Pancreas (tissue), 10 donors: ENCODE measurements around the gene CINP. TPM values are rescaled to one million over a fixed set of nuclear protein-coding genes. Genes with fewer than 3 reads are reported as not detected.
"Not testable (repeated sequence)": the region's sequence is repeated elsewhere in the genome, so short reads cannot be mapped to it uniquely, and the experiment has no call there.

ENCODE experiments used
- ATAC-seq, 4 donors: fragments of 200-7000 bp; cut with Tn5 transposase; one replicate each; pipeline versions ENCODE4 v1.8.0 to v1.9.1; 2020; ENCODE audit warnings: mild to moderate bottlenecking in 4 of 4, moderate library complexity in 4 of 4
- DNase-seq, 6 donors: peaks; one replicate each; pipeline ENCODE4 v3.0.0-alpha.2; 2020
- FAIRE-seq: peaks from 2 replicates; lab custom pipeline; 2012; peaks lifted over from hg19 to GRCh38; lab: Jason Lieb, UNC
- H3K27ac ChIP-seq, 4 donors: fragments of 200-600 bp; sonication (generic); 1 replicate in 3 of 4; 2 replicates in 1 of 4; pipeline versions ENCODE4 v1.5.0 to v1.8.0; 2020
- H3K27me3 ChIP-seq, 4 donors: fragments of 200-600 bp; one replicate each; pipeline ENCODE4 v1.8.0; 2021
- H3K36me3 ChIP-seq, 3 donors: fragments of 200-600 bp; sonication (generic) in 1 of 3; one replicate each; pipeline versions ENCODE4 v1.5.0 to v1.8.0; 2020 to 2021
- H3K4me1 ChIP-seq, 3 donors: fragments of 200-600 bp; one replicate each; pipeline ENCODE4 v1.8.0; 2021
- H3K4me3 ChIP-seq, 4 donors: fragments of 200-600 bp; sonication (generic) in 2 of 4; one replicate each; pipeline versions ENCODE4 v1.5.0 to v1.8.0; 2020 to 2021
- H3K9me3 ChIP-seq, 4 donors: fragments of 200-600 bp; one replicate each; pipeline ENCODE4 v1.8.0; 2021
- WGBS, 2 donors: extraction: QIAGEN DNeasy Blood & Tissue Kit; methylation state at CpG; one replicate each; pipeline ENCODE4 v1.1.7; 2013; 5-methylcytosine and 5-hydroxymethylcytosine counted together
- intact Hi-C, 3 donors: fragments of 100-400 bp; cut with DNase I; formaldehyde crosslinking; loops; one replicate each; pipeline versions ENCODE4 v1.11.1 to v1.14.2; 2022
- polyA plus RNA-seq, 2 donors: library from polyadenylated mRNA; stranded (reverse); fragments of 200-250 nt; gene quantifications; one replicate each; pipeline ENCODE4 v1.2.3, GENCODE V29; 2013
- total RNA-seq, 6 donors: library from RNA; stranded (reverse); fragmentation: NEBNext Ultra II Directional in 4 of 6; extraction: Animal tissue kit (Norgen Biotek cat#: 25700) in 4 of 6; gene quantifications; one replicate each; pipeline versions ENCODE4 v1.2.1 to v1.2.4, GENCODE V29; 2021 to 2023
- TF ChIP-seq, protein P1 (sequence below), 4 donors: fragments of 200-600 bp; sonication (generic) in 3 of 4; IDR thresholded peaks; one replicate each; pipeline versions ENCODE4 v1.5.0 to v1.8.0; 2021; ENCODE audit warnings: antibody characterized with exemption in 4 of 4
- donor health status: healthy with polysubstance abuse.
- donor health status: DM: no; HTN: no; CAD: no; lungs with moderate emphysema.
- donor health status: DM: no; HTN: no; CAD: no.
- donor health status: control.
- donor health status: control.
- donor health status: Bipolar disorder and iron deficiency.
- donor health status: DM: yes; HTN: yes; CAD: no.
- donor health status: DM: no; HTN: no; CAD: no.
- donor health status: DM: no; HTN: no; CAD: no.
- donor health status: DM: yes; HTN: yes; CAD: no.

CINP gene
- total and polyA plus RNA-seq, 8 donors: 19.5 to 26.4 (median 24.9) TPM

DNA sequence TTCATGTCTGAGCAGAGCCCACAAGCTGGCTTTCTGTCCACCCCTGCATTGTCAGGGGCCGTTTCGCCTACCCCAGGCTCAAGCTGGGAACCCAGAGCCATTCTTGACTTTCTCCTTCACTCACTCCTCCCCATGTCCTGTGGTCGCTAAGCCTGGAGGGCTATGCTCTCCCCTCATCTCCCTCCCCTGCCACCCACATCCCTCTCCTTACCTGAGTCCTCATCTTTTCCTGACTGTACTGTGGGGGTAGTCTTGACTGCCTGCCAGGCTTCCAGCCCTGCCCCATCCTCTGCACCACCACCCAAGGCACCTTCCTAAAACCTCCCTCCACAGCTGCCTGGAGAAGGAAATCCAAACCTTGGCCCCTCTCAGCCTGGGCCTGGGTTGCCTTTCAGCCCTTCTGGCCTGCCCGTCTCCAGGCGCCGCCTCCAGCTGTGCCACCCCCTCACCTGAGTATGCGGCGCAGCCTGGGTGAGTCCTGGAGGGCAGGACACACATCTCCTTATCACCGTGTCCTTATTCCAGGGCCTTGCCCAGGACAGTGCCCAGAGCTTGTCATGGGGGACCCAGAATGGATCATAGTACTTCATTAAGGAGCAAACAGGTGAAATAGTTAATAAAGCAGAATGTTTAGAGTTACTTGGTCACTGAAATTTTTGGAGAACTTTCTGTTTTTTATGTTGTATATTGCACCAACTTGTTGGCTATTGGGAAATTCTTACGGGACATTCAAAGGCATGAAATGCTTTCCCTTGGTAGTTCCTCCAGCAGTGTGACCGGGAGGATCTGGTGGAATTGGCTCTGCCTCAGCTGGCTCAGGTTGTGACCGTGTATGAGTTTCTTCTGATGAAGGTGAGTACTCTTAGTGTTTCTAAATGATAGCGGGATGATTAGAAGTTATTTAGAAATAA lies 28.6 kb downstream of the CINP start:
- WGBS, 2 donors: 93 to 95% methylated on average over 13 of the region's 13 CpGs
- ATAC-seq: no peak
- intact Hi-C loops: no loop called here
- Histone ChIP-seq H3K27me3 (no peaks in the 10 kb centered on the region), H3K27ac (no peak overlapping the region), H3K4me1 (no peaks in the 10 kb centered on the region), H3K4me3 (no peak overlapping the region), H3K9me3 (no peaks in the 10 kb centered on the region), H3K36me3 (peaks cover 0 to 17% (median 0%) of the 10 kb centered on the region in 3 donors)
- no peak for FAIRE-seq
- DNase-seq: peak in 2 of 6 donors; percentile 14 to 43
- TF ChIP-seq, protein P1, sequence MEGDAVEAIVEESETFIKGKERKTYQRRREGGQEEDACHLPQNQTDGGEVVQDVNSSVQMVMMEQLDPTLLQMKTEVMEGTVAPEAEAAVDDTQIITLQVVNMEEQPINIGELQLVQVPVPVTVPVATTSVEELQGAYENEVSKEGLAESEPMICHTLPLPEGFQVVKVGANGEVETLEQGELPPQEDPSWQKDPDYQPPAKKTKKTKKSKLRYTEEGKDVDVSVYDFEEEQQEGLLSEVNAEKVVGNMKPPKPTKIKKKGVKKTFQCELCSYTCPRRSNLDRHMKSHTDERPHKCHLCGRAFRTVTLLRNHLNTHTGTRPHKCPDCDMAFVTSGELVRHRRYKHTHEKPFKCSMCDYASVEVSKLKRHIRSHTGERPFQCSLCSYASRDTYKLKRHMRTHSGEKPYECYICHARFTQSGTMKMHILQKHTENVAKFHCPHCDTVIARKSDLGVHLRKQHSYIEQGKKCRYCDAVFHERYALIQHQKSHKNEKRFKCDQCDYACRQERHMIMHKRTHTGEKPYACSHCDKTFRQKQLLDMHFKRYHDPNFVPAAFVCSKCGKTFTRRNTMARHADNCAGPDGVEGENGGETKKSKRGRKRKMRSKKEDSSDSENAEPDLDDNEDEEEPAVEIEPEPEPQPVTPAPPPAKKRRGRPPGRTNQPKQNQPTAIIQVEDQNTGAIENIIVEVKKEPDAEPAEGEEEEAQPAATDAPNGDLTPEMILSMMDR (IDR thresholded peaks at IDR 0.05): no peak

DNA sequence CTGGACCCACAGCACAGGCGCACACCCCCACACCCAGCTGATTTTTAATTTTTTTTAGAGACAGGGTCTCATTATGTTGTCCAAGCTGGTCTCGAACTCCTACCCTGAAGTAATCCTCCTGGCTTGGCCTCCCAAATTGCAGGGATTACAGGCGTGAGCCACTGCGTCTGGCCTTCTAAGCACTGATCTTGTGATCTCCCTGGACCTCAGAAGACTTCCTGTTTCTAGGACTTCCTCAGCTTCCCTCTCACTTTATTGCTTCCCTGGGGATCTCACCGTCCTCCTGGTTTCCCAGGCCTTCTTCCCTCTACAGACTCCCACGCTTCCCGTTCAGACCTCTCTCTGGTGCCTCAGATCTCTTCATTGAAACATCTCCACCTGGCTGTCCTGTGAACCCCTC lies 29.3 kb downstream of the CINP start:
- Histone ChIP-seq H3K27me3 (no peaks in the 10 kb centered on the region), H3K9me3 (no peaks in the 10 kb centered on the region), H3K4me1 (no peaks in the 10 kb centered on the region), H3K4me3 (no peak overlapping the region), H3K36me3 (peaks cover 0 to 12% (median 0%) of the 10 kb centered on the region in 3 donors), H3K27ac (no peak overlapping the region)
- FAIRE-seq (no peak), ATAC-seq (no peak), DNase-seq (peak in 1 of 6 donors; percentile 18)
- TF ChIP-seq, protein P1 (IDR thresholded peaks at IDR 0.05): no peak
- 90 to 92% methylated on average over 7 of the region's 7 CpGs for WGBS, 2 donors
- intact Hi-C loops: no loop called here

DNA sequence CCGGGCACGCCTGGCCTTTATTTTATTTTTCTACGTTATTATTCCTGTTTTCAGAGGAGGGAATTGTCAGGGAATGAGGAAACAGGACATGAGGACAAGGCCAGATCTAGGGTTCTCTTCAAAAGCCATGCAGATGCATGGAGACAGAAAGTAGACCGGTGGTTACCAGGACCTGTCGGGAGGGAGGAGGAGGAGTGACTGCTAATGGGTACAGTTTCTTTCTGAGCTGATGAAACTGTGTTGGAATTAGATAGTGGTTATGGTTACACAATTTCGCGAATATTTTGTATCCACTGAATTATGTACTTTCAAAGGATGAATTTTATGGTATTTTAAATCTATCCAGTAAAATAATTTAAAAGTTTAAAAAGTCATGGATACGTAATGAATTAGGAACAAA lies 31.9 kb downstream of the CINP start:
- Histone ChIP-seq H3K27me3 (no peaks in the 10 kb centered on the region), H3K9me3 (no peaks in the 10 kb centered on the region), H3K4me3 (no peak overlapping the region), H3K36me3 (peaks cover 0 to 22% (median 0%) of the 10 kb centered on the region in 3 donors), H3K27ac (no peak overlapping the region), H3K4me1 (no peaks in the 10 kb centered on the region)
- 89 to 90% methylated on average over 8 of the region's 8 CpGs for WGBS, 2 donors
- FAIRE-seq (no peak), ATAC-seq (no peak), DNase-seq (no peak)
- TF ChIP-seq, protein P1 (IDR thresholded peaks at IDR 0.05): no peak
- intact Hi-C loops: no loop called here

DNA sequence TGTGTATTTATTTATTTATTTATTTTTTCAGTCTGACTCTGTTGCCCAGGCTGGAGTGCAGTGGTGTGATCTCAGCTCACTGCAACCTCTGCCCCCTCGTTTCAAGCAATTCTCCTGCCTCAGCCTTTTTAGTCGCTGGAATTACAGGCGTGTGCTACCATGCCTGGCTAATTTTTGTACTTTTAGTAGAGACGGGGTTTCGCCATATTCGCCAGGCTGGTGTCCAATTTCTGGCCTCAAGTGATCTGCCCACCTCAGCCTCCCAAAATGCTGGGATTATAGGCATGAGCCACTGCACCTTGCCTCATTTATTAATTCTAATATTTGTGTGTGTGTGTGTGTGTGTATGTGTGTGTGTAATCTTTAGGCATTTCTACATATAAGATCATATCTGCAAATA lies 33.3 kb downstream of the CINP start:
- WGBS, 2 donors: 86 to 94% methylated on average over 6 of the region's 6 CpGs
- H3K4me3 ChIP-seq, H3K27ac ChIP-seq, H3K27me3 ChIP-seq, H3K4me1 ChIP-seq, H3K9me3 ChIP-seq, ATAC-seq, FAIRE-seq, intact Hi-C loops: not testable (repeated sequence)
- peak in 1 of 6 donors; percentile 1 for DNase-seq
- peaks cover 0 to 19% (median 0%) of the 10 kb centered on the region in 3 donors for H3K36me3 ChIP-seq

DNA sequence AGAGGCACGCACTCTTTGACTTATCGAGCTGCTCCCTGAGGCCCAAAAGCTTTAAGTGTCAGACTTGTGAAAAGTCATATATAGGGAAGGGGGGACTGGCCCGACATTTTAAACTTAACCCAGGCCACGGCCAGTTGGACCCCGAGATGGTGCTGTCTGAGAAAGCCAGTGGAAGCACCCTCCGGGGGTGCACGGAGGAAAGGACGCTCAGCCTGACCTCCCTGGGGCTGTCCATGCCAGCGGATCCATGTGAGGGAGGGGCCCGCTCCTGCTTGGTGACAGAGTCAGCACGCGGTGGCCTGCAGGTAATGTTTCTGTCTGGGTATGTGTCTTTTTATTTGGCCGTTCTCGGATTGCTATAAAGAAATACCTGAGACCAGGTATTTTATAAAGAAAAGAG lies 36.1 kb downstream of the CINP start:
- peak in 2 of 6 donors; percentile 30 to 72 for DNase-seq
- TF ChIP-seq, protein P1 (IDR thresholded peaks at IDR 0.05): no peak
- Histone ChIP-seq H3K27ac (no peak overlapping the region), H3K4me1 (no peaks in the 10 kb centered on the region), H3K36me3 (peaks cover 0 to 14% (median 0%) of the 10 kb centered on the region in 3 donors), H3K27me3 (no peaks in the 10 kb centered on the region), H3K9me3 (no peaks in the 10 kb centered on the region), H3K4me3 (no peak overlapping the region)
- no peak for ATAC-seq
- FAIRE-seq: no peak
- WGBS, 2 donors: 92% methylated on average over 14 of the region's 14 CpGs
- intact Hi-C loops: no loop called here
